Trophoblast cell (in vitro differentiated cells and primary cell): Measurements from ENCODE around the gene CNNM2.

Source experiments
- DNase-seq, 2 donors: peaks; one replicate each; pipeline ENCODE4 v3.0.0-alpha.2; 2016
- H2AFZ ChIP-seq: 2 replicates; pipeline ENCODE4 v1.6.1; 2013; ENCODE audit warnings: low read length, moderate library complexity, mild to moderate bottlenecking; ENCODE audit not compliant: insufficient read depth, poor library complexity
- H2AK5ac ChIP-seq: 2 replicates; pipeline ENCODE4 v1.6.1; 2013; ENCODE audit warnings: mild to moderate bottlenecking, low read length
- H2BK120ac ChIP-seq: 2 replicates; pipeline ENCODE4 v1.6.1; 2013; ENCODE audit warnings: low read length, mild to moderate bottlenecking, moderate library complexity; ENCODE audit not compliant: insufficient read depth, poor library complexity
- H2BK12ac ChIP-seq: 2 replicates; pipeline ENCODE4 v1.6.1; 2013; ENCODE audit warnings: mild to moderate bottlenecking, low read length, moderate library complexity
- H2BK5ac ChIP-seq: 2 replicates; pipeline ENCODE4 v1.6.1; 2013; ENCODE audit warnings: low read length, low read depth, moderate library complexity, mild to moderate bottlenecking; ENCODE audit not compliant: poor library complexity
- H3K14ac ChIP-seq: 2 replicates; pipeline ENCODE4 v1.6.1; 2013; ENCODE audit warnings: mild to moderate bottlenecking, low read length
- H3K18ac ChIP-seq: 2 replicates; pipeline ENCODE4 v1.6.1; 2013; ENCODE audit warnings: mild to moderate bottlenecking, low read length
- H3K23ac ChIP-seq: 2 replicates; pipeline ENCODE4 v1.6.1; 2013; ENCODE audit warnings: low read length
- H3K27ac ChIP-seq: 2 replicates; pipeline ENCODE4 v1.5.1; 2013; ENCODE audit warnings: low read depth, mild to moderate bottlenecking, inconsistent platforms, low read length, moderate library complexity
- H3K27me3 ChIP-seq: 2 replicates; pipeline ENCODE4 v1.6.1; 2013; ENCODE audit warnings: inconsistent platforms, mild to moderate bottlenecking, low read length, moderate library complexity; ENCODE audit not compliant: insufficient read depth
- H3K36me3 ChIP-seq, 2 experiments: 1 replicate in 1 of 2; 2 replicates in 1 of 2; pipeline ENCODE4 v1.6.1; 2013; ENCODE audit warnings: low read length in 2 of 2, mild to moderate bottlenecking in 2 of 2, moderate library complexity in 1 of 2; ENCODE audit not compliant: insufficient read depth in 2 of 2, control insufficient read depth in 1 of 2
- H3K4ac ChIP-seq: 2 replicates; pipeline ENCODE4 v1.6.1; 2013; ENCODE audit warnings: low read depth, mild to moderate bottlenecking, low read length, moderate library complexity
- H3K4me1 ChIP-seq, 2 experiments: 1 replicate in 1 of 2; 2 replicates in 1 of 2; pipeline ENCODE4 v1.6.1; 2013; ENCODE audit warnings: low read length in 2 of 2, mild to moderate bottlenecking in 2 of 2, moderate library complexity in 1 of 2; ENCODE audit not compliant: insufficient read depth in 2 of 2, control insufficient read depth in 1 of 2
- H3K4me2 ChIP-seq: 2 replicates; pipeline ENCODE4 v1.6.1; 2013; ENCODE audit warnings: inconsistent platforms, mild to moderate bottlenecking, low read length, moderate library complexity
- H3K4me3 ChIP-seq: 2 replicates; pipeline ENCODE4 v1.5.1; 2013; ENCODE audit warnings: mild to moderate bottlenecking, low read depth, low read length, inconsistent platforms
- H3K79me1 ChIP-seq: one replicate; pipeline ENCODE4 v1.6.1; 2013; ENCODE audit warnings: low read length
- H3K79me2 ChIP-seq: 2 replicates; pipeline ENCODE4 v1.6.1; 2013; ENCODE audit warnings: low read length, mild to moderate bottlenecking; ENCODE audit not compliant: control insufficient read depth, insufficient read depth, poor library complexity
- H3K9ac ChIP-seq: 2 replicates; pipeline ENCODE4 v1.6.1; 2013; ENCODE audit warnings: mild to moderate bottlenecking, low read length
- H3K9me3 ChIP-seq: 2 replicates; pipeline ENCODE4 v1.6.1; 2013; ENCODE audit warnings: low read depth, mild to moderate bottlenecking, control low read depth, inconsistent platforms, low read length; ENCODE audit not compliant: insufficient read depth
- H4K12ac ChIP-seq: 2 replicates; pipeline ENCODE4 v1.6.1; 2013; ENCODE audit warnings: low read depth, mild to moderate bottlenecking, low read length, moderate library complexity
- H4K8ac ChIP-seq: 2 replicates; pipeline ENCODE4 v1.6.1; 2013; ENCODE audit warnings: low read depth, mild to moderate bottlenecking, low read length, moderate library complexity
- H4K91ac ChIP-seq: one replicate; pipeline ENCODE4 v1.6.1; 2013; ENCODE audit warnings: low read depth, mild to moderate bottlenecking, low read length, moderate library complexity
- WGBS: extraction: QIAGEN DNeasy Blood & Tissue Kit; methylation state at CpG from one replicate; pipeline ENCODE4 v1.1.7; 2013; ENCODE audit warnings: missing lambda C conversion rate; ENCODE audit not compliant: insufficient read length, insufficient coverage; ENCODE audit errors: extremely low coverage; 5-methylcytosine and 5-hydroxymethylcytosine counted together

CNNM2 gene

DNA sequence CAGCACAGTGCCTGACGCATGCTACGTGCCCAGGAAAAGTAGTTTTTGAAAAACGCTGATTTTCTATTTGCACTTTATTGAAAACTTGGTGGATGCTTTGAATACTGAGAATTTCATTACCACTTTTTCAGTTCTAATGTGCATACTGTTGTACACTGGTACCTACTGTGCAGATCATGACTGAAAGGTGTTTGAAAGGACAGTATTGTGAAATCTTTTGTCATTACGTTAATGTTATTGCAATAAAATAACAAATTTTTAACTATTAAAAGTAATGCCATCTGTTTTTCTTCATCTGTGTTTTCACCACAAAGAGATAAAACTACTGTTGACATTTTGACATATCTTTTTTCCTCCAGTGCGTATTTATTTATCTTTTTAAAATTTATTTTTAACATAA is 42.1 kb downstream of the CNNM2 start:
- no CpG with 5 or more reads among the region's 5 CpGs for WGBS
- Histone ChIP-seq H4K8ac (no peak overlapping the region), H3K79me1 (no peaks in the 10 kb centered on the region), H2BK5ac (no peak overlapping the region), H2AK5ac (no peak overlapping the region), H4K91ac (no peak overlapping the region), H2AFZ (no peak overlapping the region), H3K4me3 (no peak overlapping the region), H3K4me2 (no peak overlapping the region), H3K27ac (no peak overlapping the region), H3K14ac (no peak overlapping the region), H3K27me3 (no peaks in the 10 kb centered on the region), H3K79me2 (no peaks in the 10 kb centered on the region), H3K4ac (no peak overlapping the region), H2BK120ac (no peak overlapping the region), H2BK12ac (no peak overlapping the region), H3K18ac (no peak overlapping the region), H4K12ac (no peak overlapping the region), H3K9ac (no peak overlapping the region), H3K36me3 (no peaks in the 10 kb centered on the region), H3K23ac (no peak overlapping the region), H3K9me3 (no peaks in the 10 kb centered on the region), H3K4me1 (no peaks in the 10 kb centered on the region)
- no peak for DNase-seq

DNA sequence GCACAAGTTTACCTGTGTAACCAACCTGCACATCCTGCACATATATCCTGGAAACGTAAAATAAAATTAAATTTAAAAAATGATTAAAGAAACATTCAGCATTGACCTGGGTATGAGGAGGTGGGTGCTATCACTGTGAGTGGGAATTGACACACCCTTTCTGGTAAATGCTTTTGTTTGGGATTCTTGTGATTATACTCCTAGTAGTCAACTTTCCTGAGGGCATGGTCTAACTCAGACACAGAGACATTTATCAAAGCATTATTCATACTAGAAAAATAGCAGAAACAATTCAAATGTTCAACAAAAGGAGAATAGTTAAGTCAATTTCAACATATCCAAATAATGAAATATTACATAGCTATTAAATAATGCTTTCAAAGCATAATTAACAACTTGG is 44.2 kb downstream of the CNNM2 start:
- H3K9ac ChIP-seq: no peak overlapping the region
- H4K91ac ChIP-seq: no peak overlapping the region
- H3K79me2 ChIP-seq: no peaks in the 10 kb centered on the region
- H3K14ac ChIP-seq: no peak overlapping the region
- WGBS: no CpG with 5 or more reads among the region's 1 CpG
- H2BK5ac ChIP-seq: no peak overlapping the region
- H3K18ac ChIP-seq: no peak overlapping the region
- H3K23ac ChIP-seq: no peak overlapping the region
- no peak overlapping the region for H2AFZ ChIP-seq
- no peak overlapping the region for H3K4ac ChIP-seq
- no peak overlapping the region for H2BK120ac ChIP-seq
- H3K4me2 ChIP-seq: no peak overlapping the region
- H3K27me3 ChIP-seq: no peaks in the 10 kb centered on the region
- H3K4me1 ChIP-seq: no peaks in the 10 kb centered on the region
- H3K27ac ChIP-seq: no peak overlapping the region
- no peak overlapping the region for H4K12ac ChIP-seq
- no peak overlapping the region for H2BK12ac ChIP-seq
- no peaks in the 10 kb centered on the region for H3K79me1 ChIP-seq
- H3K9me3 ChIP-seq: no peaks in the 10 kb centered on the region
- H3K4me3 ChIP-seq: no peak overlapping the region
- DNase-seq: peak; percentile 23 to 74
- no peaks in the 10 kb centered on the region for H3K36me3 ChIP-seq
- no peak overlapping the region for H4K8ac ChIP-seq
- no peak overlapping the region for H2AK5ac ChIP-seq

DNA sequence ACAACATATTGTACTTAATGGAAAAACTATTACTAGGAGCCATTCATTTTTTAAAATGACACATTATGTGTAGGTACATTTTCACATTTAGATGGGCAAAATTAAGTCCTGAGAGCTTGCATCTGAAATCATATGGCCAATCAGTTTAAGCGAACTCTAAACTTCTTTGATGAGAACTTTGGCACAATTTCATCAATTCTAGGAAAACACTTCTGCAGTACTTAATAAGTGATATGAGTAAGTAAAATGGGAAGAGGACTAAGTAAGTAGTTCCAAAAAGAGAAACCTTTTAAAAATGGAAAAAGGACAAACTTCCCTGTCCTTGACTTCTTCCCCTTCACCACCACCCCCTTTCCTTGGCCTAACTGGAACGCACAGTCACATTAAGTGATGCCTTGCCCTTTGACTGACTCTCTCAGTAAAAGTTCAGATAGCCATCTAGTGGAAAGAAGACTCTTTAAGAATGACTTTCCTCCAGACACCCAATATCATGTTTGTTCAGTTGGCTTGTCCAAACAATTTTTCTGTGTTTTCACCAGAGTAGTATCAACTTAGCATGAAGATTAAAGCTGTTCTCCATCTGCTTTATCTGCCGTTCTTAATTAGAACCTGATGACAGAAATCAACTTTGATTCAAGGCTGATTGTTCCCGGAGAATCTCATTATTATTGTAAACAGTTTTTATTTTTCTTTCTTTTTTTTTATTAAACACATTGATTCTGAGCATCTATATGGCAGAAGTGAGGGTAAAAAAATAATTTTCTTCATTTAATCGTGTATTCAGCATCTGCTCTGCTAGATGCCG is 45.1 kb downstream of the CNNM2 start:
- H3K36me3 ChIP-seq: no peaks in the 10 kb centered on the region
- H3K18ac ChIP-seq: no peak overlapping the region
- no peaks in the 10 kb centered on the region for H3K4me1 ChIP-seq
- no peak overlapping the region for H3K23ac ChIP-seq
- H3K79me2 ChIP-seq: no peaks in the 10 kb centered on the region
- H3K4me2 ChIP-seq: no peak overlapping the region
- H4K91ac ChIP-seq: no peak overlapping the region
- H3K27ac ChIP-seq: no peak overlapping the region
- H3K14ac ChIP-seq: no peak overlapping the region
- H3K79me1 ChIP-seq: no peaks in the 10 kb centered on the region
- no peak overlapping the region for H2BK120ac ChIP-seq
- DNase-seq: peak in 1 of 2 donors; percentile 13
- H3K9me3 ChIP-seq: no peaks in the 10 kb centered on the region
- H3K27me3 ChIP-seq: no peaks in the 10 kb centered on the region
- WGBS: no CpG with 5 or more reads among the region's 6 CpGs
- no peak overlapping the region for H2BK5ac ChIP-seq
- no peak overlapping the region for H4K8ac ChIP-seq
- H4K12ac ChIP-seq: no peak overlapping the region
- no peak overlapping the region for H2AK5ac ChIP-seq
- H2AFZ ChIP-seq: no peak overlapping the region
- H3K4ac ChIP-seq: no peak overlapping the region
- H3K4me3 ChIP-seq: no peak overlapping the region
- H3K9ac ChIP-seq: no peak overlapping the region
- H2BK12ac ChIP-seq: no peak overlapping the region

DNA sequence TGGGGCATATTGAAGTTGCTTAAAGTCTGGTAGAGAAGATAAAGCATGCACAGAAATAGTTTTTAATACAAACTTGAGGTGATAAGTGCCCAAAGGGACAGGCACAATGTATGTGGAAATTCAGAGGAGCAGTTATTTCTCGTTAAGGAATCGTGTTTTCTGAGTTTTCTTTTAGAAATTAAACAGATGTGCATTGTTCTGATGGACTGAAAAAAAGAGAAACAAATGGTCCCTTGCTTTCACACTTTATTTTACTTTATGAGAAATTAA is 45.6 kb downstream of the CNNM2 start:
- H2BK5ac ChIP-seq: no peak overlapping the region
- no peaks in the 10 kb centered on the region for H3K4me1 ChIP-seq
- no peak overlapping the region for H3K18ac ChIP-seq
- H3K4me3 ChIP-seq: no peak overlapping the region
- H4K91ac ChIP-seq: no peak overlapping the region
- no peaks in the 10 kb centered on the region for H3K79me2 ChIP-seq
- H2BK120ac ChIP-seq: no peak overlapping the region
- H3K23ac ChIP-seq: no peak overlapping the region
- no peaks in the 10 kb centered on the region for H3K36me3 ChIP-seq
- H2BK12ac ChIP-seq: no peak overlapping the region
- no peaks in the 10 kb centered on the region for H3K9me3 ChIP-seq
- no peak overlapping the region for H3K14ac ChIP-seq
- no peak overlapping the region for H3K27ac ChIP-seq
- H2AFZ ChIP-seq: no peak overlapping the region
- no peak overlapping the region for H4K12ac ChIP-seq
- WGBS: no CpG with 5 or more reads among the region's 2 CpGs
- H3K27me3 ChIP-seq: no peaks in the 10 kb centered on the region
- H3K4ac ChIP-seq: no peak overlapping the region
- no peaks in the 10 kb centered on the region for H3K79me1 ChIP-seq
- H3K9ac ChIP-seq: no peak overlapping the region
- H4K8ac ChIP-seq: no peak overlapping the region
- DNase-seq: no peak
- H3K4me2 ChIP-seq: no peak overlapping the region
- H2AK5ac ChIP-seq: no peak overlapping the region
